ENCODE data around the gene CUZD1.

The CUZD1 gene

DNA sequence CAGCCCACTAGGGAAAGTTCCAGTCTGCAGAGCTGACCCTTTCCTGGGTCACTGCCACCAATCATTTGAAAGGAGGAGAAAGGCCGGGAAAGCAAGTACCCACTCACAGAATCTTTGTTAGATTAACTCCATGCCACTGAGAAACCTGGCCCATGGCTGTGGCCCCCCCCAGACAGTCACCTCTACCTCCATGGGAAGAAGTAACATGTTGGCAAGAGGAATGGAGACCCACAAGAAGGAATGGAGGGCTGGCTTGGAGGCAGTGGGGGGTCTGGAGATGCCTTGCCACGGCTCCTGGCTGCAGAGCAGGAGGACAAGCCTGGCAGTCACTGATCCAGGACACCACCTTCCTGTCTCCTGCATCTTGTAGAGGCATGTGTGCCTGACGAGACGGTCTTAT is 32.9 kb downstream of the CUZD1 start:
- H3K14ac ChIP-seq (ENCODE audit: low read length): no peak overlapping the region
- no peak overlapping the region for H3K4ac ChIP-seq (ENCODE audit: low read depth, low read length)
- WGBS (ENCODE audit: extremely low coverage, insufficient coverage, insufficient read length): no CpG with 5 or more reads among the region's 4 CpGs
- H3K4me3 ChIP-seq (ENCODE audit: low read depth, low read length): no peak overlapping the region
- no peak overlapping the region for H3K23ac ChIP-seq (ENCODE audit: low read length)
- no peak overlapping the region for H4K91ac ChIP-seq (ENCODE audit: low read depth, low read length)
- H2BK120ac ChIP-seq (ENCODE audit: insufficient read depth, low read length, poor library complexity): no peak overlapping the region
- no peak overlapping the region for H3K27ac ChIP-seq (ENCODE audit: low read depth, low read length)
- H3K9me3 ChIP-seq (ENCODE audit: insufficient read depth, low read depth, low read length): no peaks in the 10 kb centered on the region
- no peak for DNase-seq
- H3K27me3 ChIP-seq (ENCODE audit: insufficient read depth, low read length): no peaks in the 10 kb centered on the region
- H2BK12ac ChIP-seq (ENCODE audit: low read length): no peak overlapping the region
- H3K4me2 ChIP-seq (ENCODE audit: low read length): no peak overlapping the region
- no peaks in the 10 kb centered on the region for H3K4me1 ChIP-seq (ENCODE audit: control insufficient read depth in 1 of 2, insufficient read depth in 2 of 2, low read length in 2 of 2)
- H4K12ac ChIP-seq (ENCODE audit: low read depth, low read length): no peak overlapping the region
- no peaks in the 10 kb centered on the region for H3K79me2 ChIP-seq (ENCODE audit: control insufficient read depth, insufficient read depth, low read length, poor library complexity)
- H3K18ac ChIP-seq (ENCODE audit: low read length): no peak overlapping the region
- no peaks in the 10 kb centered on the region for H3K79me1 ChIP-seq (ENCODE audit: low read length)
- H2AK5ac ChIP-seq (ENCODE audit: low read length): no peak overlapping the region
- no peak overlapping the region for H3K9ac ChIP-seq (ENCODE audit: low read length)
- no peak overlapping the region for H4K8ac ChIP-seq (ENCODE audit: low read depth, low read length)
- no peaks in the 10 kb centered on the region for H3K36me3 ChIP-seq (ENCODE audit: control insufficient read depth in 1 of 2, insufficient read depth in 2 of 2, low read length in 2 of 2)
- H2BK5ac ChIP-seq (ENCODE audit: low read depth, low read length, poor library complexity): no peak overlapping the region
- H2AFZ ChIP-seq (ENCODE audit: insufficient read depth, low read length, poor library complexity): no peak overlapping the region

DNA sequence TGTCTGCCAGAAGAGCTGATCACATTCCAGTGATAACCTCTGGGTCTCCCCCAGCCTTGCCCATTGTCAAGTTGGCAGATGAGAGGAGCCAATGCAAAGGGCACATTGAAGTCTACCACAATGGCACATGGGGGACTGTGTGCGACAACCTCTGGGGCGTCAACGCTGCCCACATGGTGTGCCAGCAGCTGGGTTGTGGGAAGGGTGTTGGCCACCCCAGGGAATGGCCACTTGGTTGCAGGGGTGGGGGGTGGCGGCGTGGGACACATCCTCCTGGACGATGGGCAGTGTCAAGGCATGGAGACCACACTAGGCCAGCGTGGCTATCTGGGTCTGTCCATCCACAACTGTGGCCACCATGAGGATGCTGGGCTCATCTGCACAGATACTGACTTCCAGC is 43.4 kb downstream of the CUZD1 start:
- no peaks in the 10 kb centered on the region for H3K27me3 ChIP-seq (ENCODE audit: insufficient read depth, low read length)
- no peaks in the 10 kb centered on the region for H3K79me1 ChIP-seq (ENCODE audit: low read length)

DNA sequence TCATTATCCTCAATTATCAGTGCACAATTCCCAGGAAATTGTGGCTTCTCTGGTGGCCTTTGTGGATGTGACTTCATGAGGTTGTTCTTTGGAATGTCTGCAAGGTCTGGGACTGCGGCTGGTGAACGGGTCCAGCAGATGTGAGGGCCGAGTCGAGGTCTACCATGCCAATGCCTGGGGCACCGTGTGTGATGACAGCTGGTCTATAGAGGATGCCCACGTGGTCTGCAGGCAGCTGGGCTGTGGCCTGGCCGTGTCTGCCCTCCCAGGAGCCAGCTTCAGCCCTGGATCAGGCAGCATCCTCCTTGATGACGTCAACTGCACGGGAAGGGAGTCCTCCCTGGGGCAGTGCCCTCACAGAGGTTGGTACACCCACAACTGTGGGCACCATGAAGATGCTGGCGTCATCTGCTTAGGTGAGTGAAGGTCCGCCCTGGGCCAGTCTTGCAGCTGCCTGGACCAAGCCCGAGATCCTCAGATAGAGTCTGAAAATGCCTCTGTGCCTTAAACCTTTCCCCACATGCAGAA is 46.9 kb downstream of the CUZD1 start:
- Histone ChIP-seq H3K9ac (ENCODE audit: low read length) (no peak overlapping the region), H3K23ac (ENCODE audit: low read length) (no peak overlapping the region), H2BK120ac (ENCODE audit: insufficient read depth, low read length, poor library complexity) (no peak overlapping the region), H2BK5ac (ENCODE audit: low read depth, low read length, poor library complexity) (no peak overlapping the region), H3K4me1 (ENCODE audit: control insufficient read depth in 1 of 2, insufficient read depth in 2 of 2, low read length in 2 of 2) (no peaks in the 10 kb centered on the region), H3K36me3 (ENCODE audit: control insufficient read depth in 1 of 2, insufficient read depth in 2 of 2, low read length in 2 of 2) (no peaks in the 10 kb centered on the region), H2AK5ac (ENCODE audit: low read length) (no peak overlapping the region), H2AFZ (ENCODE audit: insufficient read depth, low read length, poor library complexity) (no peak overlapping the region), H4K8ac (ENCODE audit: low read depth, low read length) (no peak overlapping the region), H3K4ac (ENCODE audit: low read depth, low read length) (no peak overlapping the region), H4K91ac (ENCODE audit: low read depth, low read length) (no peak overlapping the region), H3K18ac (ENCODE audit: low read length) (no peak overlapping the region), H3K79me1 (ENCODE audit: low read length) (no peaks in the 10 kb centered on the region), H3K4me3 (ENCODE audit: low read depth, low read length) (no peak overlapping the region), H3K27me3 (ENCODE audit: insufficient read depth, low read length) (no peaks in the 10 kb centered on the region), H3K79me2 (ENCODE audit: control insufficient read depth, insufficient read depth, low read length, poor library complexity) (no peaks in the 10 kb centered on the region), H3K27ac (ENCODE audit: low read depth, low read length) (no peak overlapping the region), H2BK12ac (ENCODE audit: low read length) (no peak overlapping the region), H3K9me3 (ENCODE audit: insufficient read depth, low read depth, low read length) (peaks cover 2% of the 10 kb centered on the region), H3K4me2 (ENCODE audit: low read length) (no peak overlapping the region), H4K12ac (ENCODE audit: low read depth, low read length) (no peak overlapping the region), H3K14ac (ENCODE audit: low read length) (no peak overlapping the region)
- WGBS (ENCODE audit: extremely low coverage, insufficient coverage, insufficient read length): no CpG with 5 or more reads among the region's 12 CpGs
- no peak for DNase-seq

More for the DNA sequence above, 43.4 kb downstream of the CUZD1 start:
- Histone ChIP-seq H3K36me3 (ENCODE audit: control insufficient read depth in 1 of 2, insufficient read depth in 2 of 2, low read length in 2 of 2) (no peaks in the 10 kb centered on the region), H4K12ac (ENCODE audit: low read depth, low read length) (no peak overlapping the region), H3K4me1 (ENCODE audit: control insufficient read depth in 1 of 2, insufficient read depth in 2 of 2, low read length in 2 of 2) (no peaks in the 10 kb centered on the region), H3K9ac (ENCODE audit: low read length) (no peak overlapping the region), H3K23ac (ENCODE audit: low read length) (no peak overlapping the region), H2AFZ (ENCODE audit: insufficient read depth, low read length, poor library complexity) (no peak overlapping the region), H4K91ac (ENCODE audit: low read depth, low read length) (no peak overlapping the region), H3K9me3 (ENCODE audit: insufficient read depth, low read depth, low read length) (peaks cover 2% of the 10 kb centered on the region), H3K4me2 (ENCODE audit: low read length) (no peak overlapping the region), H3K18ac (ENCODE audit: low read length) (no peak overlapping the region), H3K14ac (ENCODE audit: low read length) (no peak overlapping the region), H3K4ac (ENCODE audit: low read depth, low read length) (no peak overlapping the region), H3K4me3 (ENCODE audit: low read depth, low read length) (no peak overlapping the region), H2BK5ac (ENCODE audit: low read depth, low read length, poor library complexity) (no peak overlapping the region), H2AK5ac (ENCODE audit: low read length) (no peak overlapping the region), H2BK120ac (ENCODE audit: insufficient read depth, low read length, poor library complexity) (no peak overlapping the region), H3K79me2 (ENCODE audit: control insufficient read depth, insufficient read depth, low read length, poor library complexity) (no peaks in the 10 kb centered on the region), H2BK12ac (ENCODE audit: low read length) (no peak overlapping the region), H3K27ac (ENCODE audit: low read depth, low read length) (no peak overlapping the region), H4K8ac (ENCODE audit: low read depth, low read length) (no peak overlapping the region)
- no peak for DNase-seq
- no CpG with 5 or more reads among the region's 7 CpGs for WGBS (ENCODE audit: extremely low coverage, insufficient coverage, insufficient read length)

DNA sequence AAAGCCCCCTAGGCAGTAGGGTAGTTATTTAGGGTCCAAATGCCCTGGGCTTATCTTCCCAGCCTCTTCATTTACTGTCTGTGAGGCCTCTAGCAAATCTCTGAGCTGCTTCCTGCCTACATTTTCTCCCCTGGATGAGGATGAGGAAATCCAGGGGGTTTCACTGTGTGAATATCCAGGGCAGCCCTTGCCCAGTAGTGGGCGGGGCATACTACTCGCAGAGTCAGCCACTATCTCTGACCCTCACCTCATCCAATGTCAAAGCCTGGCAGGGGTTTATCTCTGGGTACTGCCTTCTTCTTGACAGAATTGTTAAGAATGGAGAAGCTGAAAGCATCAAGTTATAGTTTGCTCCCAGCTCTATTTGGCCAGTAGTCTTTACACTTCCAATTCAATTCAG is 48.9 kb downstream of the CUZD1 start:
- DNase-seq: no peak
- Histone ChIP-seq H3K4me3 (ENCODE audit: low read depth, low read length) (no peak overlapping the region), H3K36me3 (ENCODE audit: control insufficient read depth in 1 of 2, insufficient read depth in 2 of 2, low read length in 2 of 2) (no peaks in the 10 kb centered on the region), H3K4ac (ENCODE audit: low read depth, low read length) (no peak overlapping the region), H3K14ac (ENCODE audit: low read length) (no peak overlapping the region), H2BK120ac (ENCODE audit: insufficient read depth, low read length, poor library complexity) (no peak overlapping the region), H3K4me1 (ENCODE audit: control insufficient read depth in 1 of 2, insufficient read depth in 2 of 2, low read length in 2 of 2) (no peaks in the 10 kb centered on the region), H3K79me1 (ENCODE audit: low read length) (no peaks in the 10 kb centered on the region), H4K12ac (ENCODE audit: low read depth, low read length) (no peak overlapping the region), H2AK5ac (ENCODE audit: low read length) (no peak overlapping the region), H3K79me2 (ENCODE audit: control insufficient read depth, insufficient read depth, low read length, poor library complexity) (no peaks in the 10 kb centered on the region), H2BK12ac (ENCODE audit: low read length) (no peak overlapping the region), H3K27ac (ENCODE audit: low read depth, low read length) (no peak overlapping the region), H3K4me2 (ENCODE audit: low read length) (no peak overlapping the region), H3K9ac (ENCODE audit: low read length) (no peak overlapping the region), H3K9me3 (ENCODE audit: insufficient read depth, low read depth, low read length) (peaks cover under 1% of the 10 kb centered on the region), H4K8ac (ENCODE audit: low read depth, low read length) (no peak overlapping the region), H3K18ac (ENCODE audit: low read length) (no peak overlapping the region), H2AFZ (ENCODE audit: insufficient read depth, low read length, poor library complexity) (no peak overlapping the region), H3K23ac (ENCODE audit: low read length) (no peak overlapping the region), H4K91ac (ENCODE audit: low read depth, low read length) (no peak overlapping the region), H3K27me3 (ENCODE audit: insufficient read depth, low read length) (no peaks in the 10 kb centered on the region), H2BK5ac (ENCODE audit: low read depth, low read length, poor library complexity) (no peak overlapping the region)
- no CpG with 5 or more reads among the region's 2 CpGs for WGBS (ENCODE audit: extremely low coverage, insufficient coverage, insufficient read length)
